Brain pericyte (primary cell): Measurements from ENCODE around the gene OR13C8.

Experiments used
- DNase-seq: peaks from one replicate; pipeline ENCODE4 v3.0.0-alpha.2; 2012; ENCODE audit warnings: low read depth, low spot score

Gene OR13C8

DNA sequence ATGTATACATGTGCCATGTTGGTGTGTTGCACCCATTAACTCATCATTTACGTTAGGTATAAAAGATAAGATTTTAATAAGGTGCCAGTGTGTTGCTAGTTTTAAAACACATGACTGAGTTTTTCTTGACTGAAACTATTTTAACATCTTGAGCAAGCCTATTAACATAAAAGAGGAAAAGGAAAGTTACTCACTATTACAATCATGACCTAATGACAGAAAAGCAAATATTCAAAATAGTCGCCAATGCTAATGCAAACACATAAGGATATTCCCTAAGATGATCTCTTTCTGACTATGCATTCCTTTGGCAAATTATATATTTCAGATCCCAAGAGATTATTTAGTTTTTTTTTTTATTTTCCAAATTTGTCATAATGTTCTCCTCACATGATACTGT is 42.2 kb downstream of the OR13C8 start:
- DNase-seq = no peak

DNA sequence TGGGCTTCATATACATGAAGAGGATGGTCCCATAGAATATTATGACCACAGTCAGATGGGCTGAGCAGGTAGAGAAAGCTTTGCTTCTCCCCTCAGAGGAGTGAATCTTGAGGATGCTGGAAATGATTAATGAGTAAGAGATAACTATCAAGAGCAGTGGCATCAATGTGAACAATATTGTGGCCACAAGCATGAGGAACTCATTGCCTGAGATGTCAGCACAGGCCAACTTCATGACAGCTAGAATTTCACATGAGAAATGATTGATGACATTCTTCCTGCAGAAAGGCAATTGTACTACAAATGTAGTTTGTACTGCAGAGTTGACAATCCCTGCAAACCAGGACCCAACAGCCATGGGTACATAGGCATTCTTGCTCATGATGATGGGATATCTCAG is 48.5 kb downstream of the OR13C8 start:
- no peak for DNase-seq

DNA sequence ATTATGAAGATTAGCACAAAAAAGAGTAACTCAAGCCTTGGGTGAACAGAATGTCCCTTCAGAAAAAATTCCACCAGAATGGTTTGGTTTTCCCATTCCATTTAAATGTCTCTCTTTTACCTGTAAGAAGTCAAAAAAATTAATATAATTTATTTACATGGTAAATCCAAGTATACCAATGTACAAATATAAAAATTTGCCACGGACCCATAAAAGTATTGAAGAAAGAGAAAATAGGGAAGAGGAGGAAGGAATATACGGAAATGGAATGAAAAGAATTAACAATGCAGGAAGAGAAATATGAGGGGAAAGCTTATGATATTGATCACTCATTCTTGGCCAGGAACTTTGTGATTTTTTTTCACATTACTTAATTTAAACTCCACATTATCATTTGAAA is 49.1 kb downstream of the OR13C8 start, which contains the start of gene OR13C9:
TSS of gene OR13C9 (minus strand) at position 101 of the 400 bp plus-strand sequence. CDS start at position 101, 0 bp downstream.
- no peak for DNase-seq
